Heart left ventricle (tissue), 16 donors: ENCODE results near the gene CFAP251. TPM values are rescaled to one million over a fixed set of nuclear protein-coding genes. Genes with fewer than 3 reads are reported as not detected.

Experiments
- ATAC-seq, 4 donors: fragments of 200-7000 bp; cut with Tn5 transposase; one replicate each; pipeline ENCODE4 v1.9.1; 2020 to 2022; ENCODE audit warnings: moderate library complexity in 4 of 4, mild to moderate bottlenecking in 3 of 4, moderate number of reproducible peaks in 1 of 4
- DNase-seq, 5 donors: peaks; one replicate each; pipeline ENCODE4 v3.0.0-alpha.2; 2020
- H3K27ac ChIP-seq, 12 donors: fragments of 200-600 bp; sonication (generic) in 4 of 12; one replicate each; pipeline versions ENCODE4 v1.5.0 to v1.8.0; 2016 to 2022; ENCODE audit warnings: mild to moderate bottlenecking in 2 of 12
- H3K27me3 ChIP-seq, 9 donors: fragments of 200-600 bp; sonication (generic) in 2 of 9; one replicate each; pipeline versions ENCODE4 v1.5.1 to v1.8.0; 2016 to 2022; ENCODE audit warnings: mild to moderate bottlenecking in 3 of 9
- H3K36me3 ChIP-seq, 9 donors: fragments of 200-600 bp; sonication (generic) in 2 of 9; one replicate each; pipeline versions ENCODE4 v1.5.0 to v1.8.0; 2018 to 2022; ENCODE audit warnings: mild to moderate bottlenecking in 2 of 9
- H3K4me1 ChIP-seq, 12 donors: fragments of 200-600 bp; sonication (generic) in 4 of 12; one replicate each; pipeline versions ENCODE4 v1.5.0 to v1.8.0; 2016 to 2022; ENCODE audit warnings: mild to moderate bottlenecking in 3 of 12
- H3K4me3 ChIP-seq, 12 donors: fragments of 200-600 bp; sonication (generic) in 4 of 12; one replicate each; pipeline versions ENCODE4 v1.5.0 to v1.8.0; 2017 to 2022; ENCODE audit warnings: mild to moderate bottlenecking in 9 of 12, moderate library complexity in 4 of 12
- H3K9me3 ChIP-seq, 12 donors: fragments of 200-600 bp; sonication (generic) in 4 of 12; one replicate each; pipeline versions ENCODE4 v1.5.0 to v1.8.0; 2016 to 2022; ENCODE audit warnings: mild to moderate bottlenecking in 1 of 12
- POLR2A ChIP-seq, 2 donors: fragments of 450-650 bp; IDR thresholded peaks; one replicate each; pipeline ENCODE4 v1.6.1; 2017; ENCODE audit warnings: antibody characterized with exemption in 2 of 2, mild to moderate bottlenecking in 2 of 2, moderate library complexity in 2 of 2
- WGBS, 4 donors: extraction: QIAGEN DNeasy Blood & Tissue Kit in 2 of 4; methylation state at CpG; one replicate each; pipeline versions ENCODE4 v1.1.5 to v1.1.7; 2013 to 2018; 5-methylcytosine and 5-hydroxymethylcytosine counted together
- intact Hi-C, 10 donors: fragments of 100-400 bp; cut with DNase I; formaldehyde crosslinking; loops; one replicate each; pipeline versions ENCODE4 v1.11.1 to v1.14.2; 2022
- polyA plus RNA-seq, 2 donors: library from polyadenylated mRNA; stranded (reverse); fragments of 200-250 nt; gene quantifications; one replicate each; pipeline ENCODE4 v1.2.3, GENCODE V29; 2013
- total RNA-seq, 9 donors: library from RNA; depleted of rRNA in 2 of 9; stranded (reverse); fragments of >200 nt in 2 of 9; fragmentation: NEBNext Ultra II Directional in 3 of 9; extraction: Animal tissue kit (Norgen Biotek cat#: 25700) in 3 of 9; gene quantifications; one replicate each; pipeline versions ENCODE4 v1.1.0 to v1.2.4, GENCODE V29; 2016 to 2023
- TF ChIP-seq, protein P1 (sequence below), 12 donors: fragments of 200-600 bp; sonication (generic) in 4 of 12; IDR thresholded peaks; one replicate each; pipeline versions ENCODE4 v1.5.0 to v1.8.0; 2018 to 2022; ENCODE audit warnings: antibody characterized with exemption in 12 of 12, mild to moderate bottlenecking in 5 of 12
- donor health status: ischemic (EF 13 %, LVEDD 7.1; RV severe dilation, severe dysfunction).
- donor health status: healthy with polysubstance abuse.
- donor health status: DM: no; HTN: yes; CAD: no.
- donor health status: DM: no; HTN: no; CAD: no.
- donor health status: ischemic (EF 25% LVEDD 6.9; RV normal size, moderate dysfunction).
- donor health status: ischemic (EF 25% LVEDD 5.7; RV mildly dilated, moderate dysfunction).
- donor health status: healthy.
- donor health status: DM: yes; HTN: yes; CAD: no.
- donor health status: ischemic (EF 35%, LVEDD 5.7; RV mildly dilated, moderate dysfunction).
- donor health status: nonischemic (EF 11% LVEDD 7.7; RV severe dilation, severe dysfunction).
- donor health status: DM: yes; HTN: yes; CAD: no.
- donor health status: PGD.
- donor health status: ischemic (EF 29% LVEDD 5.4; RV normal size, mild dysfunction).
- donor health status: nonischemic (EF 23%, LVEDD 6.1; RV moderate dilation, normal function).

The CFAP251 gene
- total and polyA plus RNA-seq, 11 donors = 0.60 to 8.0 (median 1.4) TPM

DNA sequence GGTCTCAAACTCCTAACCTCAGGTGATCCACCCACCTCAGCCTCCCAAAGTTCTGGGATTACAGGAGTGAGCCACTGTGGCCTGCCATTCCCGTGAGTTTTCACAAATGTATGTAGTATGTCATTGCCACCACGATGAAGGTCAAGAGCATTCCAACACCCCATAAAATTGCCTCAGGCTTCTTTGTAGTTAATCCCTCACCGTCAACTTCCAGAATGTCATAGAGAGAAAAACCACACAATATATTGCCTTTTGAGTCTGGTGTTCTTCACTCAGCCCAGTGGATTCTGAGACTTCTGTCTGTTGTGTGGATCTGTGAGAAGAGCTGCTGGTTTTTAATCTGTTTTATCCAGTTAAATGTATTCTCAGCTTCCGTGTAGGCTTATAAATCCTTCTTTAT is 12.6 kb upstream of the CFAP251 start:
- no peak for DNase-seq
- TF ChIP-seq, protein P1, sequence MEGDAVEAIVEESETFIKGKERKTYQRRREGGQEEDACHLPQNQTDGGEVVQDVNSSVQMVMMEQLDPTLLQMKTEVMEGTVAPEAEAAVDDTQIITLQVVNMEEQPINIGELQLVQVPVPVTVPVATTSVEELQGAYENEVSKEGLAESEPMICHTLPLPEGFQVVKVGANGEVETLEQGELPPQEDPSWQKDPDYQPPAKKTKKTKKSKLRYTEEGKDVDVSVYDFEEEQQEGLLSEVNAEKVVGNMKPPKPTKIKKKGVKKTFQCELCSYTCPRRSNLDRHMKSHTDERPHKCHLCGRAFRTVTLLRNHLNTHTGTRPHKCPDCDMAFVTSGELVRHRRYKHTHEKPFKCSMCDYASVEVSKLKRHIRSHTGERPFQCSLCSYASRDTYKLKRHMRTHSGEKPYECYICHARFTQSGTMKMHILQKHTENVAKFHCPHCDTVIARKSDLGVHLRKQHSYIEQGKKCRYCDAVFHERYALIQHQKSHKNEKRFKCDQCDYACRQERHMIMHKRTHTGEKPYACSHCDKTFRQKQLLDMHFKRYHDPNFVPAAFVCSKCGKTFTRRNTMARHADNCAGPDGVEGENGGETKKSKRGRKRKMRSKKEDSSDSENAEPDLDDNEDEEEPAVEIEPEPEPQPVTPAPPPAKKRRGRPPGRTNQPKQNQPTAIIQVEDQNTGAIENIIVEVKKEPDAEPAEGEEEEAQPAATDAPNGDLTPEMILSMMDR (IDR thresholded peaks at IDR 0.05) = no peak
- TF ChIP-seq POLR2A (IDR thresholded peaks at IDR 0.05) = no peak
- H3K9me3 ChIP-seq = no peaks in the 10 kb centered on the region
- H3K36me3 ChIP-seq = peaks cover 0 to 99% (median 95%) of the 10 kb centered on the region in 9 donors
- 70 to 78% (median 75%) methylated on average over 4 of the region's 4 CpGs for WGBS, 4 donors
- intact Hi-C loops = no loop called here
- no peak overlapping the region for H3K4me3 ChIP-seq
- ATAC-seq = no peak
- H3K27me3 ChIP-seq = no peaks in the 10 kb centered on the region
- no peak overlapping the region for H3K27ac ChIP-seq
- H3K4me1 ChIP-seq = no peaks in the 10 kb centered on the region

DNA sequence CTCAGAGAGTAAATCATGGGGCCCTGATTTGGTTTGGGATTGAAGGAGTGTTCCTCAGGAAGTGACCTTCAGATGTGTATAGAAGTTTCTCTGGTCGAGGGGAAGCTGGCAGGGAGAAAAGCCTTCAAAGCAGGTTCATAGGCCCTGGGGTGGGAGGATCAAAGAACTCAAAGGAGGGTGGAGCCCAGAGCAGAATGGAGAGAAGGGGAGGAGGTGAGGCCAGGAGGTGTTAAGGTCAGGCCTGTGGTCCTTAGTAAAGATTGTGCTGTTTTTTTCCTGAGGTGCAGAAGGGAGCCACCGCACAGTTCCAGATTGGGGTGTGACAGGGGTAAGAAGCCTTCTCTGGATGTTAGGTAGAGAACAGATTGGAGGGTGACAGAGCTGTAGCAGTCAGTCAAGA is 9.7 kb upstream of the CFAP251 start:
- Histone ChIP-seq H3K4me1 (no peaks in the 10 kb centered on the region), H3K27ac (no peak overlapping the region), H3K36me3 (peaks cover 0 to 98% (median 90%) of the 10 kb centered on the region in 9 donors), H3K27me3 (no peaks in the 10 kb centered on the region), H3K4me3 (no peak overlapping the region), H3K9me3 (no peaks in the 10 kb centered on the region)
- TF ChIP-seq, protein P1 (IDR thresholded peaks at IDR 0.05) = no peak
- no peak for TF ChIP-seq POLR2A (IDR thresholded peaks at IDR 0.05)
- no peak for ATAC-seq
- intact Hi-C loops = no loop called here
- DNase-seq = no peak
- 70 to 76% (median 75%) methylated on average over 2 of the region's 2 CpGs for WGBS, 4 donors

DNA sequence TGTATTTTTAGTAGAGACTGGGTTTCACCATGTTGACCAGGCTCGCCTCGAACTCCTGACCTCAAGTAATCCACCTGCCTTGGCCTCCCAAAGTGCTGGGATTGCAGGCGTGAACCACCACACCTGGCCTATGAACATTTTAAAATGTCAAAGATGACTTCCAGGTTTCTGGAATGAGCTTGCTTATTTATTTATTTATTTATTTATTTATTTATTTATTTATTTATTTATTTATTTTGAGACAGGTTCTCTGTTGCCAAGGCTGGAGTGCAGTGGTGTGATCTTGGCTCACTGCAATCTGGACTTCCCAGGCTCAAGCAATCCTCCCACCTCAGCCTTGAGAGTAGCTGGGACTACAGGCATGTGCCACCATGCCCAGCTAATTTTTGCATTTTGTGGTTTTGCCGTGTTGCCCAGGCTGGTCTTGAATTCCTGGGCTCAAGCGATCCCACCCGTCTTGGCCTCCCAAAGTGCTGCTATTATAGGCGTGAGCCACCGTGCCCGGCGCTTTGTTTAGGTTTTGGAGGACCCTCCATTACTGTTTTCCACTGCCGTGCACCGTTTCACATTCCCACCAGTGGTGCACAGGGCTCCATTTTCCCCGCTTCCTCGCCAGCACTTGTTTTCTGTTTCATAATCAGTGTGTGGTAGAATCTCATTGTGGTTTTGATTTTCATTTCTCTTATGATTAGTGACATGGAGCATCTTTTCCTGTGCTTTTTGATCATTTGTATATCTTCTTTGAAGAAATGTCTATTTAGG is 6.4 kb upstream of the CFAP251 start:
- ATAC-seq (no peak), DNase-seq (no peak)
- TF ChIP-seq, protein P1 (IDR thresholded peaks at IDR 0.05) = no peak
- no peak for TF ChIP-seq POLR2A (IDR thresholded peaks at IDR 0.05)
- Histone ChIP-seq H3K27me3 (no peaks in the 10 kb centered on the region), H3K4me1 (peaks cover 0 to 5% (median 0%) of the 10 kb centered on the region in 12 donors), H3K4me3 (no peak overlapping the region), H3K36me3 (peaks cover 0 to 98% (median 91%) of the 10 kb centered on the region in 9 donors), H3K9me3 (no peaks in the 10 kb centered on the region), H3K27ac (no peak overlapping the region)
- 92 to 95% (median 95%) methylated on average over 14 of the region's 14 CpGs for WGBS, 4 donors
- intact Hi-C loops = loop anchor here in 3 of 10 donors (10.0 kb wide), 2 partner anchors 213 to 293 kb away; partner anchors contain the start of gene B3GNT4 (in 1 of the 3)

DNA sequence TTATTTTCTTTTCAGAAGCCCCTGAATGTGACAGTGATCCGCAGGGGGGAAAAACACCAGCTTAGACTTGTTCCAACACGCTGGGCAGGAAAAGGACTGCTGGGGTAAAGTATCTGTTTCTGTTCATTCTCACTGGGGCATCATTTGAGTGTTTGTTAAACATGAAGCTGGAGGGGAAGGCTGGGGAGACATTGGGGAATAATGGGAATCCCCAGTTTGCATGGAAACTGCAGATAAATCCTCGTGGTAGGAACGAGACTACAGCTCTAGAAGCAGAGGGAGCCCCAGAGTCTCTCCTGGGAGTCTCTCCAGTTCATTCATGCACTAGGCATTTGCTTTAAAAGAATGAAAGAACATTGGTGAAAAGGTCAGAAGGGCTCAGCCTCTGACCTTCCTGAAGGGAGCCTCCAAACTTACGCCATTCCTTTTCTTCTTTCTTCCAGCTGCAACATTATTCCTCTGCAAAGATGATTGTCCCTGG is 2.5 kb upstream of the CFAP251 start:
- no peak for TF ChIP-seq POLR2A (IDR thresholded peaks at IDR 0.05)
- TF ChIP-seq, protein P1 (IDR thresholded peaks at IDR 0.05) = no peak
- WGBS, 4 donors = 68 to 75% (median 72%) methylated on average over 5 of the region's 5 CpGs
- H3K4me3 ChIP-seq = no peak overlapping the region
- no peak for ATAC-seq
- intact Hi-C loops = loop anchor here in 9 of 10 donors (5.0 to 10.0 kb wide), 7 partner anchors 106 to 289 kb away; partner anchors contain the start of genes BCL7A (in 4 of the 9) and B3GNT4 (in 1 of the 9)
- H3K4me1 ChIP-seq = peaks cover 0 to 15% (median 5%) of the 10 kb centered on the region in 12 donors
- no peak for DNase-seq
- no peaks in the 10 kb centered on the region for H3K27me3 ChIP-seq
- H3K9me3 ChIP-seq = no peaks in the 10 kb centered on the region
- peaks cover 0 to 69% (median 63%) of the 10 kb centered on the region in 9 donors for H3K36me3 ChIP-seq
- no peak overlapping the region for H3K27ac ChIP-seq
